NCI-H2171 (cell line): ENCODE results near the gene WASF3.
A peak's percentile ranks its signal among the peaks of the same experiment; 100 is the strongest.
"Not testable (repeated sequence)": the region's sequence is repeated elsewhere in the genome, so short reads cannot be mapped to it uniquely, and the experiment has no call there.

Experiments
- DNase-seq: peaks from one replicate; lab custom pipeline; 2025; lab: John Stamatoyannopoulos, UW

WASF3 gene

GRCh38 chr13:26718146-26718545 lies 160.7 kb downstream of the WASF3 start:
- no peak for DNase-seq

GRCh38 chr13:26718872-26719271 lies 161.4 kb downstream of the WASF3 start:
- no peak for DNase-seq

DNA sequence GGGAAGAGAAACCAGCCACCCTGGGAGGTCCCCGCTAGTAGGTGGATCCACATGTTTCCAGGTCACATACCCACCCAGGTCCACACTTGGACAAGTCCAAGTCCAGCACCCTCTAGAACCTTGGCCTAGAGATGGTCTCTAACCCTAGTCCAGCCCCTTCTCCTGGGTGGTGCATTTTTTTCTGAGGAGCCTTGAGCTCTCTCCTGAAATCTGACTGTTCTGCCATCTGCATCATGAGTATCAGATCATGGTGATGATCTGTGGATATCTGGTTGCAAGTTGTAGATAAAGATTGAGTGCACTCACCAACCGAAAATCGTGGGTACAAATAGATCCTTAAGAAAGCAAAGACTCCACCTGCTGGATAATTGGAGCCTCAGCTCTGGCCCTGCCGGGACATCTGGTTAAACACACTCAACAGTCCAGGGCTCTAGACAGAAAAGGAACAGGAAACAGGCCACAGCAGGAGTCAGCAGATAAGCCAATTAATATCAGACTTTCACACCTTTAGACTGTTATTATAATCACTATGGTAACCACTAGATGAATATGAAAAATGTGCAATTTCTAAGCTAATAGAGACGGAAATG lies 162.0 kb downstream of the WASF3 start:
- DNase-seq = peak; percentile 16

DNA sequence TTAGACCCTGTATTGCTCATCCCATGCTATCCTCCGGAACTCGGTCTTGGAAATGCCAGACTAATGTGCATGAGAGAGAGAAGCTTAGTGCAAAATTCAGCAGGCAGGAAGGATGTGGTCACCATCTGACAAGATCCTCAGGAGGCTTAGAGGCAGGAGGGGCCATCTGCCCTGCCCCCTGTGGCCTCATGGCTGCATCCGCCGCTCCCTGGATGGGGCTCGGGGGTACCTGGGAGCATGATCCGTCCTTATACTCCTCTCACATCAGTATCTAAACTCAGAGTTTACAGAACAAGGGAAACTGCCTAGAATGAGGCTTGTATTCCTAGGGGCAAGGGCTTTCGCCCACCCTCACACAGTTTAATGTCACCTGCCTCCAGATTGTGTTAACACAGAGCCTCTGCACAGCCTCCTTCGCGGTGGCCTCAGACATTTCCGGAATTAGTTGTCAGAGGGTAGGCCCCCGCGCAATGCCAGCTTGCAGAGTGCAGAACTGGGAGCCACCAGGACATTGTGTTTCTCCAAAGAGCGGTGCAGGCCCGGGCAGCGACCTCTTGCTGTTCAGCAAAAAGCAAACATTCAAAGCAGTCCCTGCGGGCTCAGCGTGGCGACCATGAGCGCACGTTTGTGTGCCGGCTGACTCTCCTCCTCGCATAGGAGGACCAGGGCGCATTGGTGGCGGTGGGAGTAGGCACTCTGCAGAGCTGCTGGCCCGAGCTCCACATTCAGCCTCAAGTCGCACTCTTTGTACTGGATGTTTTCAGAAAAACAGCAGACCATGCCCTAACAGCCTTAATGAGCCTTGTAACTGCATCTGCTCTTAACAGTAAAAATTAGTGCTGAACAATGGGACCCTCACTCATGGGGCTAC lies 164.0 kb downstream of the WASF3 start:
- no peak for DNase-seq

GRCh38 chr13:26722321-26722720 lies 164.8 kb downstream of the WASF3 start:
- DNase-seq = no peak

GRCh38 chr13:26723620-26724019 lies 166.1 kb downstream of the WASF3 start:
- DNase-seq = not testable (repeated sequence)

DNA sequence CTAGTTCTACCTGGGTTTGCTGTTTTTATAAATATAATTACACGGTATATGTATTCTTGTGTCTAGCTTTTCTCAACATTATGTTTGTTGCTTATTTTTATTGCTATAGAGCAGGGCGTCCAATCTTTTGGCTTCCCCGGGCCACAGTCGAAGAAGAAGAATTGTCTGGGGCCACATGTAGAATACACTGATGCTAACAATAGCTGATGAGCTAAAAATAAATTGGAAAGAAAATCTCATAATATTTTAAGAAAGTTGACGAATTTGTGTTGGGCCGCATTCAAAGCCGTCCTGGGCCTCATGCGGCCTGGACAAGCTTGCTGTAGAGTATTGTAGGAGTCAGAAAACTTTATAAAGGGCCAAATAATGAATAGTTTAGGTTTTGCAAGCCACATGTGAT lies 169.2 kb downstream of the WASF3 start:
- no peak for DNase-seq

GRCh38 chr13:26727122-26727521 lies 169.6 kb downstream of the WASF3 start:
- no peak for DNase-seq

- DNase-seq = no peak
These were observed 170.2 kb downstream of the WASF3 start for GRCh38 chr13:26727633-26728032.

- no peak for DNase-seq
These were observed 178.2 kb downstream of the WASF3 start for GRCh38 chr13:26735677-26736076.
